ENCODE results near the gene ATR.
"Not testable (repeated sequence)": the region's sequence is repeated elsewhere in the genome, so short reads cannot be mapped to it uniquely, and the experiment has no call there.

Gene ATR

DNA sequence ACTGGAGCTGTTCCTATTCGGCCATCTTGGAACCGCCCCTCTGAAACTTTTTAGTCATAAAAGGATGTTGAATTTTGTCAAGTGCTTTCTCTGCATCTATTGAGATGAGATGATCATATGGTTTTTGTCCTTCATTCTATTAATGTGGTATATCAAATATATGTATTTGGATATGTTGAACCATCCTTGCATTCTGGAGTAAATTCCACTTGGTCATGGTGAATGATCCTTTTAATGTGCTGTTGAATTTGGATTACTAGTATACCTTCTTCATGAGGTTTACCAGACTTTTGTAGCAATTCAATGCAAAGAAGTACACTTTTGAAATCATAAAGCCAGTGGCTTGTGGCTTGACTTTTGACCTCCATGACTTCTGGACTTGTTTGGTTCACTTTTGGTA, 97.3 kb downstream of the ATR start:
- peaks cover 61% of the 10 kb centered on the region for H3K36me3 Mint-ChIP-seq
- no peak overlapping the region for H3K4me3 Mint-ChIP-seq
- CTCF ChIA-PET = no interaction called here
- H3K27ac Mint-ChIP-seq = no peak overlapping the region
- H3K4me1 Mint-ChIP-seq = no peaks in the 10 kb centered on the region
- peaks cover 24% of the 10 kb centered on the region for H3K9me3 Mint-ChIP-seq
- no peaks in the 10 kb centered on the region for H3K27me3 Mint-ChIP-seq
- DNase-seq = no peak

DNA sequence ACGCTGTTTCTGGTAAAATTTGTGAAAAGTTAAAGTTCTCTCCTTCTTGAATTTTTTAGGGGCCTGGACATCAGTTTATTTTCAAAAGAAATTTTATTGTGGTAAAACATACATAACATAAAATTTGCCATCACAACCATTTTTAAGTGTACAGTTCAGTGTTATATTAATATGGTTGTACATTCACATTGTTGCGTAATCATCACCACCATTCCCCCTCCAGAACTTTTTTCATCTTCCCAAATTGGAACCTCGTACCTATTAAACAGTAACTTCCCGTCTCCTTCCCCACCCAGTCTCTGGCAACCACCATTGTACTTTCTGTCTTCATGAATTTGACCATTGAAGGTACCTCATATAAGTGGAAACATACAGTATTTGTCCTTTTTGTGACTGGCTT, 107.7 kb downstream of the ATR start:
- Mint-ChIP-seq H3K4me1 (no peaks in the 10 kb centered on the region), H3K9me3 (peaks cover 5% of the 10 kb centered on the region), H3K4me3 (no peak overlapping the region), H3K36me3 (peaks cover 15% of the 10 kb centered on the region), H3K27me3 (no peaks in the 10 kb centered on the region), H3K27ac (no peak overlapping the region)
- DNase-seq = no peak
- CTCF ChIA-PET = no interaction called here

DNA sequence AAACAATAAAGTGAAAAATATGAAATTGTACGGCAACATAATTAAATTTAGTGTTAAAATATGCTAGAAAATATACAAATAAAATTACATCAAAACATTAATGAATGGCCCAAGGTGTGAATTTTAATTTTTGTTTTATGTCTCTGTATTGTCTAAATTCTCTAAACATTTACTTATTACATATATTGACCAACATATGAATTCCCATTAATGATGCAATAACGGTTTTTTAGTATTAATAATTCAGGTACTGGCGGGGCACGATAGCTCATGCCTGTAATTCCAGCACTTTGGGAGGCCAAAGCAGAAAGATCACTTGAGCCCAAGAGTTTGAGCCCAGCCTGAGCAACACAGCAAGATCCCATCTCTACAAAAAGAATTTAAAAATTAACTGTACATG, 110.1 kb downstream of the ATR start:
- CTCF ChIA-PET = no interaction called here
- DNase-seq = no peak
- no peaks in the 10 kb centered on the region for H3K9me3 Mint-ChIP-seq
- H3K27ac Mint-ChIP-seq = no peak overlapping the region
- peaks cover 15% of the 10 kb centered on the region for H3K36me3 Mint-ChIP-seq
- H3K4me1 Mint-ChIP-seq = no peaks in the 10 kb centered on the region
- H3K27me3 Mint-ChIP-seq = no peaks in the 10 kb centered on the region
- no peak overlapping the region for H3K4me3 Mint-ChIP-seq

DNA sequence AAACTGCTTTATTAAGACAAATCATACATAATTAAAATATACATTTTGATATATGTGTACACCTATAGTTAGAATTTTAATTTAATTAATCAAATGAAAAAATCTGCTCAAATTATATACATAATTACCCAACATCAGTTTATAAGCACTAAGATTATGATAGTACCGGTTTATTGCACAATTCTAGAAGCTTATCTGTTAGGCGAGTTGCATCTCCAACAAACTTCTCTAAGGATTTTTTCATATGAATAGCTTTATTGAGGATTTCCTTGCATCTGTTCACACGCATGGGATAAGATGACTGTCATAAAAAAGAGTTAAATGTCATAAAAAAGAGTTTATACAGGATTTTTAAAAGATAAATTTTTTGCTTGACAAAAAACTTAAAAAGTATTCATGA, 110.8 kb downstream of the ATR start:
- Mint-ChIP-seq H3K4me3 (no peak overlapping the region), H3K9me3 (no peaks in the 10 kb centered on the region), H3K4me1 (no peaks in the 10 kb centered on the region), H3K27ac (no peak overlapping the region), H3K27me3 (no peaks in the 10 kb centered on the region), H3K36me3 (peaks cover 12% of the 10 kb centered on the region)
- no peak for DNase-seq
- CTCF ChIA-PET = no interaction called here

DNA sequence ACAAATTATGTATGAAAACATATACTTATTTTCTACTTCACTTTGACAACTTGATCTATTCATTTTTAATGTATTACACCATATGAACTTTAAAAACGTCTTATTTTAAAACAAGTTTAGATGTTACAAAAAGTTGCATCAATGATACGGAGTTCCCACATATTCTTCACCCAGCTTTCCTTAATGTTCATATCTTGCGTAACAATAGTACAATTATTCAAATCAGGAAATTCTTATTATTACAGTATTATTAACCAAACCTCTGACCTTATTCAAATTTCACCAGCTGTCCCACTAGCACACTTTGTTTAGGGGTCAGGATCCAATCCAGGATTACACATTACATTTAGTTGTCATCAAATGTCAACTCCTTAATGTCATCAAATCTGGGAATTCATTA, 117.8 kb downstream of the ATR start:
- Mint-ChIP-seq H3K27me3 (no peaks in the 10 kb centered on the region), H3K27ac (no peak overlapping the region), H3K9me3 (no peaks in the 10 kb centered on the region), H3K36me3 (peaks cover 24% of the 10 kb centered on the region), H3K4me3 (no peak overlapping the region), H3K4me1 (no peaks in the 10 kb centered on the region)
- CTCF ChIA-PET = no interaction called here
- DNase-seq = no peak

DNA sequence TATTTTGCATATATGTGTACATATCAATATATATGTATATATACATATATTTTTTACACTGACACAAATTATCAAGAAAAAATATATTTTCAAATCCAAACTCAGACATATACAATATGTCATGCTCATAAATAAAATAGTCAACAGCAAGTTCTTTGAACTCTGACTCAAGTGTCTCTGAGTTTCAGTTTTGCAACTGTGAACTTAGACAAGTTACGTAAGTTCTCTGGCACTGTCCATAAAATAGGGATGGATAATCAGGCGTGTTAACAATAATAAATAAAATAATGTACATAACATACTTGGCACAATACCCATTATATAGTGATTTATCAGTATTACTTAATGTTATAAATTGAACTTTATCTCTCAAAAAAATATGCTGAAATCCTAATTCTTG, 118.6 kb downstream of the ATR start:
- Mint-ChIP-seq H3K36me3 (peaks cover 29% of the 10 kb centered on the region), H3K4me1 (no peaks in the 10 kb centered on the region), H3K27ac (no peak overlapping the region), H3K9me3 (no peaks in the 10 kb centered on the region), H3K4me3 (no peak overlapping the region), H3K27me3 (no peaks in the 10 kb centered on the region)
- no peak for DNase-seq
- CTCF ChIA-PET = no interaction called here

DNA sequence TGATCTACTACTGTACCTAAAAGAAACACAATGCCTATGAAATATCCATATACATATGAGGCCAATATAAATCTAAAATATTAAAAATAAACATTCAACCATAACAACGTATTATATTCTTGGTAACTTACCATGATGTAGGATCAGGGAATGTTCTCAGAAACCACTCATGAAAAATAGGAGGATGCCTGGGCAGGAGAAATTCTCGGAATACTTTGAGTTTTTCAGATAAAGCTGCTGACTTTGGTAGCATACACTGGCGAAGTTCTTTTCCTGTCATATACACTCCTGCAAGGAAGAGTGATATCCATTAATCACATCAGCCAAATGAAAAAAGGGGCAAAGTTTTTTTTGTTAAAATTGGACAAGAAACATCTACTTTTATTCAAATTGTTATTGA, 119.4 kb downstream of the ATR start:
- H3K36me3 Mint-ChIP-seq = peaks cover 27% of the 10 kb centered on the region
- DNase-seq = no peak

DNA sequence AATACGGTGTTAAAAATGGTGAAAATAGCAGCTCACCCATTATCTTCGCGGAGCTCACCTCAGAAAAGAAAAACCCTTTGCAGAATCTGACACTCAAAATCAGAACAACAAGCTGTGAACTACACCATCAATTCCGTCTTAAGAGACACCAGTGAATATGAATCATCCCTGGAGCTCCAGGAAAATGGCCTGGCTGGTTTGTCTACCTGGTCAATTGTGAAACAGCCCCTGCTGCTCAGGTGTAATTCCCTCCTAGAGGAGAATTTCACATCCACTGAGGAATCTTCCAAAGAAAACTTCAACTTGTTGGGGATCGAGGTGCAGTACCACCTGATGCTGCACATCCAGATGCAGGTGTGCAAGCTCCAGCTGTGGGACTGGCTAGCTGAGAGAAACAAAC, 127.7 kb downstream of the ATR start:
- H3K4me3 Mint-ChIP-seq = no peak overlapping the region
- H3K4me1 Mint-ChIP-seq = peaks cover 13% of the 10 kb centered on the region
- H3K27me3 Mint-ChIP-seq = peaks cover 4% of the 10 kb centered on the region
- CTCF ChIA-PET = no interaction called here
- DNase-seq = no peak
- peaks cover 32% of the 10 kb centered on the region for H3K36me3 Mint-ChIP-seq
- no peaks in the 10 kb centered on the region for H3K9me3 Mint-ChIP-seq
- H3K27ac Mint-ChIP-seq = no peak overlapping the region

More for the DNA sequence above, 119.4 kb downstream of the ATR start:
- Mint-ChIP-seq H3K9me3 (no peaks in the 10 kb centered on the region), H3K4me1 (no peaks in the 10 kb centered on the region), H3K27ac (no peak overlapping the region), H3K27me3 (no peaks in the 10 kb centered on the region), H3K4me3 (no peak overlapping the region)
- CTCF ChIA-PET = no interaction called here

DNA sequence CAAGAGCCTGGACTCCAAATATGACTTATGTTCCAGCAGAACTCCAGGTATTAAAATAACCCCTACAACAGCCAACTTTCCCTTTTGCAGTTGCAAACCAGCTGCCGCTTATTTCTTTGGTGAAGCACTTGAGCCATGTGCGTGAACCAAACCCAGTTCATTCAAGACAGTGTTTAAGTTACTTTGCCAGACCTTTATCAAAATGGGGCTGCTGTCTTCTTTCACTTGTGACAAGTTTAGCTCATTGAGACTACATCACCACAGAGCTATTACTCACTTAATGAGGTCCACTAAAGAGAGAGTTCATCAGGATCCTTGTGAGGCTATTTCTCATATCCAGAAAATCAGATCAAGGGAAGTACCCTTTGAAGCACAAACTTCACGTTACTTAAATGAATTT, 128.3 kb downstream of the ATR start:
- no peak for DNase-seq
- H3K27me3 Mint-ChIP-seq = peaks cover 4% of the 10 kb centered on the region
- no peaks in the 10 kb centered on the region for H3K9me3 Mint-ChIP-seq
- CTCF ChIA-PET = no interaction called here
- no peak overlapping the region for H3K27ac Mint-ChIP-seq
- H3K36me3 Mint-ChIP-seq = peaks cover 32% of the 10 kb centered on the region
- H3K4me1 Mint-ChIP-seq = peaks cover 19% of the 10 kb centered on the region
- H3K4me3 Mint-ChIP-seq = no peak overlapping the region

DNA sequence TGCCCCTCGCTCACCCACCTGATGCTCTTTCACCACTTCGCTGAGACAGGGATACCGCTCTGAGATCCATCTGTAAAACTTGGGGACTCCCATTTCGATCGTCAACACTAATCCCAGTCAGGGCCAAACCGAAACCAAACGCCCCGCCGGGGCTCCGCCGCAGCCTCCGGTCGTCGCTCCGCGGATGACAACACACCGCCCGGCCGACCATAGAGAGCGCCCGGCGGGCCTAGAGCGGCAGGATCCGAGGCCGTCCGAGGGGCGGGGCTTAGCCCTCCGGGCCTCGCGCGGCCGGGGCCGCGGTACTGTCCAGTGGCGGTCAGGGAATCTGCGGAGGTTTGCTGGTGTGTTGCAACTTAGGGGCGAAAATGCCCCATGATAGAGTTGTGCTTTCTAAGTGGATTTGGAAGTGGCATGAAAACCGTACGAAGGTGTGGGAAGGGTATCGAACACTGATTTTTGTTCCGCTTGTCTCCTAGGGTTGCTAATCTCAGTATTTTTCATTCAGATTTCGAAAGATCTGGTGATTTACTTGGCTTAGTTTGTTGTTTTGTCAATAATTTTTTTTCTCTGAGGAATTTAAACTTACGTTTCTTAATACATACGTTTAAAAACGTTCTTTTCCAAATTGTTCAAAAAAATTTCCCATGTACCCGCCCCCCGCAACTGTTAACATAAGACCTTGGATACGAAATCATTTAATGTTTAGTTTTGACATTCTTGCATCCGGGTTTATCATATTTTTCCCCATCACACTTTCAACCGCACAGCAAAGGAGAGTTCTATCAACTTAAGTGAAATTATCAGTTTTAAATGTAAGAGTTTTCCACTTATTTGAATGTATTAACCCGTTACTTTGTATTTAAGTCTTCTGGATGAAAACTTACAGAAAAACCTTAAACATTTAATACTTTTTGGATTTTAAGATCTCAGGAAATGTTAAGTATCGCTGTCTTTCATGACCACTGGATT, 130.4 kb downstream of the ATR start, which contains the start of gene XRN1:
TSS of gene XRN1 (minus strand) at position 186 of the 972 bp plus-strand sequence. CDS start at position 93, 93 bp downstream.
- Mint-ChIP-seq H3K4me1 (peaks cover 34% of the 10 kb centered on the region), H3K27me3 (peaks cover 4% of the 10 kb centered on the region), H3K27ac (peak within 1 kb of the TSS; percentile 98), H3K36me3 (peaks cover 36% of the 10 kb centered on the region), H3K4me3 (peak within 1 kb of the TSS; percentile 94), H3K9me3 (no peaks in the 10 kb centered on the region)
- CTCF ChIA-PET = no interaction called here
- peak; percentile 97 for DNase-seq

DNA sequence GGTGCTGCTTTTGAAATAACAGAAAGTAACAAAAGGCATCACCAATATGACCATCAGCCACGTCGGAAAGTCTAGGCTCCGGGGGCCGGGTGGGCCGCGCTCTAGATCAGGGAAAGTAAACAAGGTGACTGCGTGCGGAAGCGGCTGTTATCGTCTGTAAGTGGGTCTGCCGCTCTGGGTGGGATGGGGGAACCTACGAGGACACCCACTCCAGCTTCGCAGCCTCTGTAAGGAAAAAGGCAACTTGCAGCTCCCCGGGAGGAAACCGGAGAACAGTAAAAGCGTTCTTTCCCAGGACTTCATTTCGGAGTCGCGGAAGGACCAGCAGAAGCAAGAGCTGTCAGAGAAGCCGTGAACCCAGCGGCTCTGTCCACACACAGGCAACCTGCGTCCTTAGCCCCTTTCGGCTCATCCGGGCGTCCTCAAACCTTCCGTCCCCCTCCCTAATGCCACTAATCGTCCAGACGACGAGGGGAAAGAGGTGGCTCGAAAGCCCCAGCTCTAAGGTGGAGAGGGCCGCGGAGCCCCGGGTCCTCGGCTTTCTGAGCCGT, 131.2 kb downstream of the ATR start:
- DNase-seq = peak; percentile 62
- Mint-ChIP-seq H3K27me3 (peaks cover 4% of the 10 kb centered on the region), H3K4me3 (peak overlapping the region; percentile 94), H3K4me1 (peaks cover 36% of the 10 kb centered on the region), H3K36me3 (peaks cover 39% of the 10 kb centered on the region), H3K27ac (peak overlapping the region; percentile 98), H3K9me3 (no peaks in the 10 kb centered on the region)
- CTCF ChIA-PET = no interaction called here

DNA sequence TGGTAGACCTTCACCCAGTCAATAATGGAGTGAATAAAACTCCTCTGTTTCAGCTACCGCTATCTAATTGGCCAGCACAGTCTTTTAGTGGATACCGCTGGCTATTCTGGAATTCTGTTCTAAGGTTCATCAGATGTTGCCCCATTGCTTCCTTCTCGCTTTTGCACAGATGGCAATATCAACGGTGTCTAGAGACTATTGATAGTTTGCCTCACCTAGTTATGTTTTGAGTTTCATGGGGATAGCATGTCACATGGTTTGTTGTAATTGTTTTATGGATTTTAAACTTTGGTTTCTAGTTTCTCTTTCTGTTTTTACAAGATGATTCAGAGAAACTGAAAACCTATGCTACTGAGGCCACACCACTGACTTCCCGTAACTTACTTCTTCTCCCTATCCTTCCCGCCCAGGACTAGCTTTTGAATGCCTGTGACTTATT, 132.7 kb downstream of the ATR start:
- peak; percentile 50 for DNase-seq
- H3K9me3 Mint-ChIP-seq = no peaks in the 10 kb centered on the region
- peak overlapping the region; percentile 98 for H3K27ac Mint-ChIP-seq
- CTCF ChIA-PET = no interaction called here
- peak overlapping the region; percentile 94 for H3K4me3 Mint-ChIP-seq
- peaks cover 4% of the 10 kb centered on the region for H3K27me3 Mint-ChIP-seq
- peaks cover 38% of the 10 kb centered on the region for H3K36me3 Mint-ChIP-seq
- H3K4me1 Mint-ChIP-seq = peaks cover 36% of the 10 kb centered on the region

DNA sequence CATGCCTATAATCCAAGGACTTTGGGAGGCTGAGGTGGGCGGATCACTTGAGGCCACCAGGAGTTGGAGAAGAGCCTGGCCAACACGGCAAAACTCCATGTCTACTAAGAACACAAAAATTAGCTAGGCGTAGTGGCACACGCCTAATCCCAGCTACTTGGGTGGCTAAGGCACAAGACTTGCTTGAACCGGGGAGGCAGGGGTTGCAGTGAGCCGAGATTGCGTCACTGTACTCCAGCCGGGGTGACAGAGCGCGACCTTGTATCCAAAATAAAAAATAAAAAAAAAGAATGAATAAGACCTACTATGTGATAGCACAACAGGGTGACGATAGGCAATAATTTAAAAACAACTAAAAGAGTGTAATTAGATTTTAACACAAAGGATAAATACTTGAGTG, 134.2 kb downstream of the ATR start:
- peaks cover 36% of the 10 kb centered on the region for H3K4me1 Mint-ChIP-seq

DNA sequence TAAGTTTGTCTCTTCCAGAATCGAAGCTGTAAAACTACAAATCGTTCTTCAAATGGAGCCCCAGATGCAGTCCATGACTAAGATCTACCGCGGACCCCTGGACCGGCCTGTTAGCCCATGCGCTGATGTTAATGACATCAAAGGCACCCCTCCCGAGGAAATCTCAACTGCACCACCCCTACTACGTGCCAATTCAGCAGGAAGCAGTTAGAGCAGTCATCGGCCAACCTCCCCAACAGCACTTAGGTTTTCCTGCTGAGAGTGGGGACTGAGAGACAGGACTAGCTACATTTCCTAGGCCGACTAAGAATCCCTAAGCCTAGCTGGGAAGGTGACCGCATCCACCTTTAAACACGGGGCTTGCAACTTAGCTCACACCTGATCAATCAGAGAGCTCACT, 135.5 kb downstream of the ATR start:
- CTCF ChIA-PET, H3K27me3 Mint-ChIP-seq, H3K4me3 Mint-ChIP-seq, H3K9me3 Mint-ChIP-seq, DNase-seq: not testable (repeated sequence)
- H3K4me1 Mint-ChIP-seq = peaks cover 33% of the 10 kb centered on the region
- H3K36me3 Mint-ChIP-seq = peaks cover 45% of the 10 kb centered on the region
- H3K27ac Mint-ChIP-seq = peak overlapping the region; percentile 11

More for the DNA sequence above, 134.2 kb downstream of the ATR start:
- DNase-seq = no peak
- Mint-ChIP-seq H3K9me3 (no peaks in the 10 kb centered on the region), H3K27me3 (peaks cover 4% of the 10 kb centered on the region), H3K4me3 (no peak overlapping the region), H3K27ac (no peak overlapping the region), H3K36me3 (peaks cover 37% of the 10 kb centered on the region)
- CTCF ChIA-PET = no interaction called here
